Sigmoid colon (tissue), 7 donors: ENCODE results near the gene AP1S3. TPM values are rescaled to one million over a fixed set of nuclear protein-coding genes. Genes with fewer than 3 reads are reported as not detected.

ENCODE experiments used
- DNase-seq: peaks from one replicate; pipeline ENCODE4 v3.0.0-alpha.2; 2019
- H3K27ac ChIP-seq, 4 donors: fragments of 200-600 bp; sonication (generic); one replicate each; pipeline ENCODE4 v1.5.1; 2016 to 2019; ENCODE audit warnings: mild to moderate bottlenecking in 1 of 4
- H3K27me3 ChIP-seq, 3 donors: fragments of 200-600 bp; sonication (generic); one replicate each; pipeline ENCODE4 v1.5.1; 2019; ENCODE audit warnings: mild to moderate bottlenecking in 1 of 3
- H3K36me3 ChIP-seq, 4 donors: fragments of 200-600 bp; sonication (generic); one replicate each; pipeline ENCODE4 v1.5.1; 2016 to 2019
- H3K4me1 ChIP-seq, 4 donors: fragments of 200-600 bp; sonication (generic); one replicate each; pipeline ENCODE4 v1.5.1; 2017 to 2019
- H3K4me3 ChIP-seq, 4 donors: fragments of 200-600 bp; sonication (generic); one replicate each; pipeline ENCODE4 v1.5.1; 2017 to 2019; ENCODE audit warnings: mild to moderate bottlenecking in 2 of 4, moderate library complexity in 1 of 4
- H3K9me3 ChIP-seq, 4 donors: fragments of 200-600 bp in 3 of 4; sonication (generic) in 3 of 4; one replicate each; pipeline versions ENCODE4 v1.5.1 to v1.6.1; 2013 to 2019
- EP300 ChIP-seq, 4 donors: sonication (generic); formaldehyde crosslinking; IDR thresholded peaks; one replicate each; pipeline ENCODE4 v1.6.1; 2017; ENCODE audit warnings: antibody characterized with exemption in 4 of 4
- POLR2A ChIP-seq, 2 donors: fragments of 450-650 bp; IDR thresholded peaks; one replicate each; pipeline ENCODE4 v1.6.1; 2016; ENCODE audit warnings: antibody characterized with exemption in 2 of 2, mild to moderate bottlenecking in 2 of 2, moderate library complexity in 2 of 2
- POLR2AphosphoS5 ChIP-seq, 4 donors: sonication (generic); formaldehyde crosslinking; IDR thresholded peaks; one replicate each; pipeline ENCODE4 v1.6.1; 2017; ENCODE audit warnings: antibody characterized with exemption in 4 of 4
- WGBS, 2 donors: extraction: QIAGEN DNeasy Blood & Tissue Kit; methylation state at CpG; one replicate each; pipeline ENCODE4 v1.1.7; 2013; 5-methylcytosine and 5-hydroxymethylcytosine counted together
- intact Hi-C: fragments of 100-400 bp; cut with DNase I; formaldehyde crosslinking; loops from one replicate; pipeline ENCODE4 v1.15.1; 2023
- polyA plus RNA-seq, 3 donors: library from polyadenylated mRNA; stranded (reverse); fragments of 200-250 nt; gene quantifications; one replicate each; pipeline ENCODE4 v1.2.3, GENCODE V29; 2013
- total RNA-seq, 4 donors: library from RNA; depleted of rRNA; stranded (reverse); fragments of >200 nt; gene quantifications; one replicate each; pipeline ENCODE4 v1.1.0, GENCODE V29; 2016
- TF ChIP-seq, protein P1 (sequence below), 4 experiments: fragments of 450-650 bp in 3 of 4; fragments of 200-600 bp in 1 of 4; IDR thresholded peaks; one replicate each; pipeline ENCODE4 v1.5.1; 2016 to 2019; ENCODE audit warnings: antibody characterized with exemption in 4 of 4, mild to moderate bottlenecking in 3 of 4, moderate library complexity in 2 of 4
- donor health status: healthy with polysubstance abuse.
- donor health status: Bipolar disorder and iron deficiency.
- donor health status: healthy.

The AP1S3 gene
- total and polyA plus RNA-seq, 7 donors = 0.14 to 7.2 (median 3.0) TPM; not detected in 2

DNA sequence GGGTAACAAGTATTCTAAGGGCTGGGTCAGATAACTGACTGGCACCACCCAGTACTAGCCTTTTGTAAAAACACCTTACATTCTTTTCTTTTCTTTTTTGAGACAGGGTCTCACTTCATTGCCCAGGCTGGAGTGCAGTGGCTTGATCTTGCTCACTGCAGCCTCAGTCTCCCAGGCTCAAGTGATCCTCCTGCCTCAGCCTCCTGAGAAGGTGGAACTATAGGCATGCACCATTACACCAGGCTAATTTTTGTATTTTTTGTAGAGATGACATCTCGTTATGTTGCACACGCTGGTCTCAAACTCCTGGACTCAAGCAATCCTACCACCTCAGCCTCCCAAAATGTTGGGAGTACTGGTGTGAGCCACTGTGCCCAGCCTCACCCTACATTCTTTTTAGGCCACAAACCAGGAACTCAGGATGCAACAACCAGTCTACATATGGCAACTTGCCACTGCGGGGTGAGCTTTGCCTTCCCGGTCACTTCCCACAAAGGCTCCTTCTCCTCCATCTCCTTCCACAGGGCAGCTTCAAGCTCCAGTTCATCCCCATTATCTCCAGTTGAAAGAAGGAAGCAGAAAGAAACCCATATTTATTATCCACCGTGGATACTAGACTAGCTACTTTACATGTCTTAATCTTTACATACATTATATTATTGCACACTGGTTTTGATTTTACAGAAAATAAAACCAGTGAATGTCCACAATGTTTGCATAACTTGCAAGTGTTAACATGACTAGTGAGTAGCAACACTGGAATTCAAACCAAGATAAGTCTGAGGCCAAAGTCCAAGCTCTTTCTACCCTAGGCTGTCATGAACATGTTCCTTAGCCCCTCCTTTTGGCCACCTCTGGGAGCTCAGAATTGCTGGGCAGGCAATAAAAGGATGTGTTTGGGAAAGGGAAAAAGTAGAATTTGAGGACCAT lies 23.7 kb upstream of the AP1S3 start:
- Histone ChIP-seq H3K4me1 (peaks cover 0 to 5% (median 0%) of the 10 kb centered on the region in 4 donors), H3K27me3 (no peaks in the 10 kb centered on the region), H3K36me3 (no peaks in the 10 kb centered on the region), H3K9me3 (no peaks in the 10 kb centered on the region), H3K27ac (no peak overlapping the region), H3K4me3 (no peak overlapping the region)
- no peak for DNase-seq
- TF ChIP-seq POLR2A (IDR thresholded peaks at IDR 0.05) (no peak), POLR2AphosphoS5 (IDR thresholded peaks at IDR 0.05) (no peak), EP300 (IDR thresholded peaks at IDR 0.05) (no peak)
- TF ChIP-seq, protein P1, sequence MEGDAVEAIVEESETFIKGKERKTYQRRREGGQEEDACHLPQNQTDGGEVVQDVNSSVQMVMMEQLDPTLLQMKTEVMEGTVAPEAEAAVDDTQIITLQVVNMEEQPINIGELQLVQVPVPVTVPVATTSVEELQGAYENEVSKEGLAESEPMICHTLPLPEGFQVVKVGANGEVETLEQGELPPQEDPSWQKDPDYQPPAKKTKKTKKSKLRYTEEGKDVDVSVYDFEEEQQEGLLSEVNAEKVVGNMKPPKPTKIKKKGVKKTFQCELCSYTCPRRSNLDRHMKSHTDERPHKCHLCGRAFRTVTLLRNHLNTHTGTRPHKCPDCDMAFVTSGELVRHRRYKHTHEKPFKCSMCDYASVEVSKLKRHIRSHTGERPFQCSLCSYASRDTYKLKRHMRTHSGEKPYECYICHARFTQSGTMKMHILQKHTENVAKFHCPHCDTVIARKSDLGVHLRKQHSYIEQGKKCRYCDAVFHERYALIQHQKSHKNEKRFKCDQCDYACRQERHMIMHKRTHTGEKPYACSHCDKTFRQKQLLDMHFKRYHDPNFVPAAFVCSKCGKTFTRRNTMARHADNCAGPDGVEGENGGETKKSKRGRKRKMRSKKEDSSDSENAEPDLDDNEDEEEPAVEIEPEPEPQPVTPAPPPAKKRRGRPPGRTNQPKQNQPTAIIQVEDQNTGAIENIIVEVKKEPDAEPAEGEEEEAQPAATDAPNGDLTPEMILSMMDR (IDR thresholded peaks at IDR 0.05) = no peak
- WGBS, 2 donors = 28 to 73% methylated on average over 5 of the region's 5 CpGs
- intact Hi-C loops = no loop called here

DNA sequence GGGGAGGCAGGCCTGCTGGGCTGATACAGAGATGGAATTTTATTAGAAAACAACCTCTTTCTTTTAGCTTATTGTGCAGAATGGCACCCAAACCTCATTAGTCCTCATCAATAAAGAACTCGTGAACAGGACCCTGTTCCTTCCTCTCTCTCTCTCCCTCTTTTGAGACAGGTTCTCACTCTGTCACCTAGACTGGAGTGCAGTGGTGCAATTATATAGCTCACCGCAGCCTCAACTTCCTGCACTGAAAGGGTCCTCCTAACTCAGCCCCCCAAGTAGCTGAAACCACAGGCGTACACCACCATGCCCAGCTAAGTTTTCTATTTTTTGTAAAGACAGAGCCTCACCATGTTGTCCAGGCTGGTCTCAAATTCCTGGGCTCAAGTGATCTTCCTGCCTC lies 21.7 kb upstream of the AP1S3 start:
- Histone ChIP-seq H3K4me3 (no peak overlapping the region), H3K36me3 (no peaks in the 10 kb centered on the region), H3K4me1 (peaks cover 0 to 5% (median 0%) of the 10 kb centered on the region in 4 donors), H3K27ac (no peak overlapping the region), H3K27me3 (no peaks in the 10 kb centered on the region), H3K9me3 (no peaks in the 10 kb centered on the region)
- no peak for TF ChIP-seq POLR2A (IDR thresholded peaks at IDR 0.05)
- TF ChIP-seq, protein P1 (IDR thresholded peaks at IDR 0.05) = no peak
- no peak for DNase-seq
- intact Hi-C loops = no loop called here
- whole genome bisulfite sequencing, 2 donors = 84 to 93% methylated on average over 3 of the region's 3 CpGs

DNA sequence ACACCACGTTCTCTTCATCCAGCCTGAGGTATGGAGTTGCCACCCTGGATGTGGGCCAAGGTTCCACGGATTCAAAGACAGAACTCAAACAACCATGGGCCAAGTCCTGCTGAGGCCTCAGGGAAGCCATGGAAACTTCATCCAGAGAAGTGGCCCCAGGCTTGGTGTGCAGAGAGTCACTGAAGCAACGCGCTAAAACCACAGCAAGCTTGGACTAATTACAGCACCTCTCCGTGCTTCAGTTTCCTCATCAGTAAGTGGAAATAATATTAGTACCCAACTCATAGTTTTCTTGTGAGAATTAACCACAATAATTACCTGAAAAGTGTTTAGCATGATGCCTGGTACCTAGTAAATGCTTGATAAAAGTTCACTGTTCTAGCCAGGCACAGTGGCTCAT lies 19.2 kb upstream of the AP1S3 start:
- TF ChIP-seq POLR2AphosphoS5 (IDR thresholded peaks at IDR 0.05) (no peak), POLR2A (IDR thresholded peaks at IDR 0.05) (no peak), EP300 (IDR thresholded peaks at IDR 0.05) (no peak)
- TF ChIP-seq, protein P1 (IDR thresholded peaks at IDR 0.05) = no peak
- H3K4me3 ChIP-seq = no peak overlapping the region
- H3K27me3 ChIP-seq = no peaks in the 10 kb centered on the region
- H3K27ac ChIP-seq = no peak overlapping the region
- 81 to 84% methylated on average over 5 of the region's 5 CpGs for WGBS, 2 donors
- no peak for DNase-seq
- intact Hi-C loops = no loop called here
- no peaks in the 10 kb centered on the region for H3K4me1 ChIP-seq
- no peaks in the 10 kb centered on the region for H3K36me3 ChIP-seq
- no peaks in the 10 kb centered on the region for H3K9me3 ChIP-seq

DNA sequence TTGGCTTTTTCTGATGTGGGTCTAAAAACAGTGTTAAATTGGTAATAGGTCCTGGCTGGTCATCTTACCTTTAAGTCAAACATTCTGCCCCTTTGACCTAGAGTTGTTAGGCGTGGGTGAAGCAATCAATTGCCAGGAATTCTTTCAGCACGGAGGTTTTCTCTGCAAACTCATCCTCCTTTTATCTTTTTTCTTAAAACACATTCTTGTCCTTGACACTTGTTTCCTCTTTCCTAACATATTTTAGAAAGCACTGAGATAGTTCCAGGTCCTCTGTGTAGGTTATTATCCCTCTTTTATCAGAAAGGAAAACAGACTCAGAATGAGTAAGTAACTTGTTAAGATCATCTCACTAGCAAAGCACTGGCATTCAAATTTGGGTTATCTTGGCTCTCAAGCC lies 18.6 kb upstream of the AP1S3 start:
- intact Hi-C loops = no loop called here
- WGBS, 2 donors = 59 to 75% methylated on average over 2 of the region's 2 CpGs

More for the DNA sequence above, 18.6 kb upstream of the AP1S3 start:
- TF ChIP-seq POLR2AphosphoS5 (IDR thresholded peaks at IDR 0.05) (no peak), POLR2A (IDR thresholded peaks at IDR 0.05) (no peak), EP300 (IDR thresholded peaks at IDR 0.05) (no peak)
- TF ChIP-seq, protein P1 (IDR thresholded peaks at IDR 0.05) = no peak
- Histone ChIP-seq H3K4me1 (no peaks in the 10 kb centered on the region), H3K9me3 (no peaks in the 10 kb centered on the region), H3K27me3 (no peaks in the 10 kb centered on the region), H3K27ac (no peak overlapping the region), H3K4me3 (no peak overlapping the region), H3K36me3 (no peaks in the 10 kb centered on the region)
- DNase-seq = no peak
